VCaP (cell line): ENCODE measurements around the gene C2.
A peak's percentile ranks its signal among the peaks of the same experiment; 100 is the strongest.

Source experiments
- H3K27ac ChIP-seq: fragments of 450-650 bp; 2 replicates; pipeline ENCODE4 v1.5.1; 2017
- CTCF ChIP-seq: fragments of 450-650 bp; conservative IDR thresholded peaks from 2 replicates; pipeline ENCODE4 v1.5.1; 2017; ENCODE audit warnings: mild to moderate bottlenecking, moderate library complexity

C2 gene

GRCh38 chr6:31882344-31882743, 45.2 kb upstream of the C2 start:
- no peak overlapping the region for H3K27ac ChIP-seq
- no peak for TF ChIP-seq CTCF

- no peak for TF ChIP-seq CTCF
- no peak overlapping the region for H3K27ac ChIP-seq
Observed at GRCh38 chr6:31883676-31884075, 43.8 kb upstream of the C2 start.

GRCh38 chr6:31884528-31885035, 42.9 kb upstream of the C2 start:
- no peak for TF ChIP-seq CTCF
- H3K27ac ChIP-seq, result no peak overlapping the region

GRCh38 chr6:31886541-31886991, 41.0 kb upstream of the C2 start:
- H3K27ac ChIP-seq, result no peak overlapping the region
- no peak for TF ChIP-seq CTCF

GRCh38 chr6:31887173-31888007, 40.1 kb upstream of the C2 start:
- TF ChIP-seq CTCF, result no peak
- H3K27ac ChIP-seq, result no peak overlapping the region

- TF ChIP-seq CTCF, result peak; percentile 87
- no peak overlapping the region for H3K27ac ChIP-seq
Observed at GRCh38 chr6:31888276-31889258, 39.0 kb upstream of the C2 start.
